CD14-positive monocyte (primary cell): ENCODE measurements around the gene RRN3. TPM values are rescaled to one million over a fixed set of nuclear protein-coding genes. Genes with fewer than 3 reads are reported as not detected.
"Not testable (repeated sequence)": the region's sequence is repeated elsewhere in the genome, so short reads cannot be mapped to it uniquely, and the experiment has no call there.

Source experiments
- DNase-seq, 3 donors: peaks; one replicate each; pipeline ENCODE4 v3.0.0-alpha.2; 2011 to 2022
- H2AFZ ChIP-seq: 2 replicates; pipeline ENCODE4 v1.6.0; 2012; ENCODE audit warnings: mild to moderate bottlenecking, low read depth, low read length, inconsistent platforms; ENCODE audit not compliant: insufficient read depth, poor library complexity, severe bottlenecking
- H3K27ac ChIP-seq, 2 donors: 1 replicate in 1 of 2; 2 replicates in 1 of 2; pipeline ENCODE4 v1.5.1; 2012 to 2013; ENCODE audit warnings: low read length in 2 of 2, control low read depth in 1 of 2, inconsistent platforms in 1 of 2, low read depth in 1 of 2, mild to moderate bottlenecking in 1 of 2
- H3K27me3 ChIP-seq, 2 donors: one replicate each; pipeline versions ENCODE4 v1.6.0 to v1.6.1; 2011 to 2013; ENCODE audit warnings: low read length in 2 of 2; ENCODE audit not compliant: control insufficient read depth in 2 of 2, insufficient read depth in 2 of 2
- H3K36me3 ChIP-seq, 2 donors: replicated peaks in 1 of 2; 1 replicate in 1 of 2; 2 replicates in 1 of 2; pipeline versions ENCODE4 v1.5.1 to v1.6.1; 2012 to 2013; ENCODE audit warnings: low read length in 2 of 2, control low read depth in 1 of 2, inconsistent platforms in 1 of 2, mild to moderate bottlenecking in 1 of 2; ENCODE audit not compliant: insufficient read depth in 2 of 2, control insufficient read depth in 1 of 2
- H3K4me1 ChIP-seq, 2 donors: 1 replicate in 1 of 2; 2 replicates in 1 of 2; pipeline versions ENCODE4 v1.5.1 to v1.6.1; 2012 to 2013; ENCODE audit warnings: low read length in 2 of 2, control low read depth in 1 of 2, inconsistent platforms in 1 of 2, mild to moderate bottlenecking in 1 of 2, moderate library complexity in 1 of 2; ENCODE audit not compliant: insufficient read depth in 2 of 2, control insufficient read depth in 1 of 2
- H3K4me2 ChIP-seq: replicated peaks from 2 replicates; pipeline ENCODE3; 2012; ENCODE audit warnings: low read length, moderate library complexity, mild to moderate bottlenecking; ENCODE audit not compliant: poor library complexity, severe bottlenecking; ENCODE audit errors: extremely low read depth
- H3K4me3 ChIP-seq, 3 experiments: fragments of 200-600 bp in 1 of 3; sonication (generic) in 1 of 3; replicated peaks in 1 of 3; 1 replicate in 2 of 3; 2 replicates in 1 of 3; pipeline ENCODE4 v1.5.1; 2011 to 2013; ENCODE audit warnings: low read length in 3 of 3, mild to moderate bottlenecking in 3 of 3, control low read depth in 2 of 3, low read depth in 2 of 3, inconsistent platforms in 1 of 3, moderate library complexity in 1 of 3
- H3K79me2 ChIP-seq: 2 replicates; pipeline ENCODE4 v1.6.0; 2012; ENCODE audit warnings: mild to moderate bottlenecking, control low read depth, inconsistent platforms, low read length, moderate library complexity; ENCODE audit not compliant: insufficient read depth
- H3K9ac ChIP-seq: 2 replicates; pipeline ENCODE4 v1.6.0; 2017; ENCODE audit warnings: low read length, mild to moderate bottlenecking; ENCODE audit not compliant: insufficient read depth, poor library complexity, severe bottlenecking
- H3K9me3 ChIP-seq, 2 donors: replicated peaks in 1 of 2; 1 replicate in 1 of 2; 2 replicates in 1 of 2; pipeline versions ENCODE4 v1.5.1 to v1.6.1; 2012 to 2013; ENCODE audit warnings: low read length in 2 of 2, control low read depth in 1 of 2; ENCODE audit not compliant: control insufficient read depth in 1 of 2, insufficient read depth in 1 of 2
- H4K20me1 ChIP-seq: 2 replicates; pipeline ENCODE4 v1.6.0; 2012; ENCODE audit warnings: mild to moderate bottlenecking, low read length, control low read depth, moderate library complexity; ENCODE audit not compliant: insufficient read depth
- H3K27ac Mint-ChIP-seq, 7 donors: one replicate each; pipeline ENCODE4 v1.8.0; 2020; ENCODE audit warnings: mild to moderate bottlenecking in 7 of 7, mixed read lengths in 7 of 7, moderate library complexity in 6 of 7, inconsistent platforms in 2 of 7
- H3K27me3 Mint-ChIP-seq, 3 donors: one replicate each; pipeline ENCODE4 v1.8.0; 2021 to 2022; ENCODE audit warnings: low read depth in 3 of 3, mild to moderate bottlenecking in 3 of 3, mixed read lengths in 3 of 3, moderate library complexity in 3 of 3, inconsistent platforms in 1 of 3
- H3K36me3 Mint-ChIP-seq, 2 donors: one replicate each; pipeline ENCODE4 v1.8.0; 2020; ENCODE audit warnings: mixed read lengths in 2 of 2, inconsistent platforms in 1 of 2, mild to moderate bottlenecking in 1 of 2
- H3K4me1 Mint-ChIP-seq: one replicate; pipeline ENCODE4 v1.8.0; 2020; ENCODE audit warnings: mild to moderate bottlenecking, mixed read lengths
- H3K4me3 Mint-ChIP-seq, 2 donors: one replicate each; pipeline ENCODE4 v1.8.0; 2020; ENCODE audit warnings: mild to moderate bottlenecking in 2 of 2, mixed read lengths in 2 of 2, moderate library complexity in 1 of 2
- H3K9me3 Mint-ChIP-seq, 7 donors: one replicate each; pipeline ENCODE4 v1.8.0; 2020 to 2022; ENCODE audit warnings: mixed read lengths in 7 of 7, mild to moderate bottlenecking in 6 of 7, moderate library complexity in 6 of 7, inconsistent platforms in 2 of 7
- CTCF ChIP-seq: fragments of 200-600 bp; IDR thresholded peaks from one replicate; pipeline ENCODE4 v1.8.0; 2022; ENCODE audit warnings: antibody characterized with exemption, mild to moderate bottlenecking
- WGBS: methylation state at CpG from one replicate; pipeline ENCODE4 v1.1.5; 2013; ENCODE audit warnings: missing lambda C conversion rate; ENCODE audit not compliant: insufficient coverage; 5-methylcytosine and 5-hydroxymethylcytosine counted together
- intact Hi-C, 2 donors: fragments of 100-400 bp; cut with micrococcal nuclease; formaldehyde crosslinking; loops; one replicate each; pipeline versions ENCODE4 v1.15.0 to v1.15.1; 2023
- polyA plus RNA-seq, 3 donors: library from polyadenylated mRNA; depleted of rRNA in 1 of 3; unstranded in 2 of 3; stranded (reverse) in 1 of 3; fragments of 300-500 nt in 2 of 3; fragments of >200 nt in 1 of 3; fragmentation: Illumina TruSeq in 2 of 3; gene quantifications; 1 replicate in 2 of 3; 2 replicates in 1 of 3; pipeline ENCODE4 v1.2.3, GENCODE V29; 2012 to 2021

Gene RRN3
- polyA plus RNA-seq, 3 donors: 4.3 to 9.2 (median 9.1) TPM

GRCh38 chr16:15051387-15051951 lies 42.6 kb downstream of the RRN3 start:
- no peak overlapping the region for H3K9ac ChIP-seq
- H3K4me1 Mint-ChIP-seq: peaks cover 24% of the 10 kb centered on the region
- H3K9me3 Mint-ChIP-seq: no peaks in the 10 kb centered on the region
- peaks cover 29% of the 10 kb centered on the region in 2 donors for H3K4me1 ChIP-seq
- peak overlapping the region in 3 of 7 donors; percentile 38 to 74 (median 43) for H3K27ac Mint-ChIP-seq
- peaks cover 9 to 14% of the 10 kb centered on the region in 2 donors for H3K36me3 Mint-ChIP-seq
- H3K4me3 ChIP-seq: no peak overlapping the region
- H3K79me2 ChIP-seq: peaks cover 33% of the 10 kb centered on the region
- H3K27me3 ChIP-seq: no peaks in the 10 kb centered on the region
- H2AFZ ChIP-seq: no peak overlapping the region
- no peak overlapping the region for H3K4me3 Mint-ChIP-seq
- 80% methylated on average over 1 of the region's 9 CpGs for whole genome bisulfite sequencing
- H3K9me3 ChIP-seq: no peaks in the 10 kb centered on the region
- no peaks in the 10 kb centered on the region for H4K20me1 ChIP-seq
- no peak for DNase-seq
- peaks cover 6 to 11% of the 10 kb centered on the region in 2 donors for H3K36me3 ChIP-seq
- intact Hi-C loops: no loop called here
- no peak for TF ChIP-seq CTCF
- H3K27ac ChIP-seq: no peak overlapping the region
- no peak overlapping the region for H3K4me2 ChIP-seq
- peaks cover 0 to 2% (median 0%) of the 10 kb centered on the region in 3 donors for H3K27me3 Mint-ChIP-seq

GRCh38 chr16:15050440-15050839 lies 43.6 kb downstream of the RRN3 start:
- H3K9me3 Mint-ChIP-seq, intact Hi-C loops, H4K20me1 ChIP-seq, H3K9ac ChIP-seq, H3K27me3 Mint-ChIP-seq, H3K27ac Mint-ChIP-seq, H3K4me3 ChIP-seq, H3K9me3 ChIP-seq, H3K27ac ChIP-seq, H3K4me3 Mint-ChIP-seq, DNase-seq, H2AFZ ChIP-seq, H3K27me3 ChIP-seq, H3K4me2 ChIP-seq: not testable (repeated sequence)
- Histone ChIP-seq H3K79me2 (peaks cover 32% of the 10 kb centered on the region), H3K4me1 (peaks cover 23 to 24% of the 10 kb centered on the region in 2 donors), H3K36me3 (peaks cover 8 to 11% of the 10 kb centered on the region in 2 donors)
- WGBS: no CpG with 5 or more reads among the region's 1 CpG
- Mint-ChIP-seq H3K36me3 (peaks cover 13 to 21% of the 10 kb centered on the region in 2 donors), H3K4me1 (peaks cover 21% of the 10 kb centered on the region)
